GM19240 (cell line): ENCODE data around the gene ALDH1A3.

ENCODE experiments used
- DNase-seq: peaks from one replicate; pipeline ENCODE4 v3.0.0; 2011; ENCODE audit warnings: low spot score; ENCODE audit not compliant: insufficient read length

The ALDH1A3 gene

DNA sequence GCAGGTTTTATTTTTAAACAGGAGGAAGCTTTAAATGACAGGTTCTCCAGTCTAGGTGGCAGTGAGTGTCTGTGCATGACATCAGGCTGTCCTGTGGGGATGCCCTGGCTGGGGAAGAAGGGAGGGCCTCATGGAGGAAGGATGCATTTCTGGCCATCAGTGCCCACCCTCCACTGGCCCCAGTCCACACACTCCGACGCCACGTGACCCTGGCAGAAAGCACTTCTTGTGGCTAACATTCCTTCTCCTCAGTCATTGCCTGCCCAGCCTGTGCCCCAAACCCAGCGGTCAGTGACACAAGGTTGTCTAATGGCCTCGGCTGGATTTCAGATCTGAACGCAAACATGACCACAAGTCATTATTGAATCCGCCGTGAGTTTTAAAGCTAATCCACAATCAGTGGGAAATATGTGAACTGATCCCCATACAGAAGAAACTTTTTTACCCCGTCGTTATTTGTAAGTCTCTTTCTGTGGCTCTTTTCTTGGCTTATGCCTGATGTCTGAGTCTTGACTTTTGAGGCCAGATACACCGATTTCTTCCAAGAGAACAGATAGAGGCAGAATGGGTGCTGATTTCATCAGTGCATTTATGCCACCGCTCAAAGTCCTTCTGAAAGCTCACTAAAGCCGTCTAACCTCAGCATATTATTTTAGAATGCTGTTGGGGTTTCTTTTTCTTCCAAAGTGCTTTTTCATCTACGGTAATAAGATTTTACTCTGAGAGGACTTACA lies 22.2 kb downstream of the ALDH1A3 start:
- no peak for DNase-seq

DNA sequence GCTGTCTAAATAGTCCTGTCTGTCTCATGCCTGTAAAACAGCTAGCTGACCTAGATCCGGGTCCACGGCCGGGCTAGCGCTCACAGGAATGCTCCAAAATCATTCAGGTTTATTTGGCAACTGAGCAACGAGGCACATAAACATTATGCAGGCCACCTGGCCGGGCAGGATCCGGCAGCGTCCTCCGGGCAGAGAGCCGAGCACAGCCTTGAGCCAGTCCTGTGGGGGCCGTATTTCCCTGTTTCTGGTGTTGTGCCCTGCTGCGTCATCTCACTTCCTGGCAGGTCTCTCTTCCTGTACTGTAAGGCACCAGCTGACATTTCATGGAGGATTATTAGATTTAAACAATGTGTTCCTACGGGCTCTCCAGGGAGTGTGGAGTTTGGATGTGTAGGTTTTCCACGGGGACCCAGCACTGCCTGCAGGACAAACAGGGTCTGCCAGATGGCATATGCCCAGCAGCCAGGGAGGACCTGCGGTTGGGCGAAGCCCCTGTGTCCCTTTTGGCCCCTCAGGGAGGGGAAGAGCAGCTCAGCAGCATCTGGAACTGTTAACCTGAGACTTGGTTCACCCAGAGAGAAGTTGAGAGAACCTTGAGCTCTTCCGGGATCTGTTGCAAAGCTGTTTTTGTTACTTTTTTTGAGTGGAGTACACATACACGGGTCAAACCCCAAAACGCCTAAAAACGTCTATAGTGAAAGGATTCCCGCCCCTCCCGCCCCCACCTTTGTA lies 23.0 kb downstream of the ALDH1A3 start:
- DNase-seq = no peak

DNA sequence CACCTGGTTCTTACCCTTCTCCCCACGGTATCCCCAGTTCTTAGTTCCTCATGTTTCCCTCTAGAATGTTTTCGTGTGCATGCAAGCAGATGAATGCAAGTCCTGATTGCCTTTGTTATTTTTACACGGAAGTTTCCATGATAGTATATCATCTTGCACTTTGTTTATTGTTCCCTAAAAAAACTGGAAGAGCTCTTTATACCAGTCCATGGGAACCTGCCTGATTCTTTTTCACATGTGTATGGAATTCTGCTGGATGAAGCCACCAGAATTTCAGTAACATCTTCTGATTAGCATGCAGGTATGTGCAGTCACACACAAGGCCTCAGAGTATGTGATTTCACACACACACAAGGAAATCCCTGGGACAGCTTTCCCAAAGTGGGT lies 23.5 kb downstream of the ALDH1A3 start:
- DNase-seq = no peak

DNA sequence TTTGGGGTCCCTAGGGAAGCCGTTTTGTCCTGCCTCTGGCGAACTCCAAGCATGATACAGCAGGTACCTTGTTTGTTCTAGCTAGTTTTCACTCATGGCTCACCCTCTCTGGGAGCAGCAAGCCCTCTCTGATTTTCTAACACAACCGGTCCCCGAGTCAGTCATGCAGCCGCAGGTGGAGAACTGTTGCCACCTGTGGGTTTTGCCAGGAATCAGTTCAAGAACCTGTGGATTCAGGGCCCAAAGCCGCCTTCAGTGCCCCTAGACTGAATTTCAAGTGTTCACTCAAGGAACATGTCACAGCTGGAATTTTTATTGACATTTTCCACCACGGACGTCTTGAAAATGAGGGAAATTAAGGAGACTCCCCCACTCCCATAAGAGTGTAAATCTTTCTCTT lies 26.2 kb downstream of the ALDH1A3 start:
- no peak for DNase-seq

DNA sequence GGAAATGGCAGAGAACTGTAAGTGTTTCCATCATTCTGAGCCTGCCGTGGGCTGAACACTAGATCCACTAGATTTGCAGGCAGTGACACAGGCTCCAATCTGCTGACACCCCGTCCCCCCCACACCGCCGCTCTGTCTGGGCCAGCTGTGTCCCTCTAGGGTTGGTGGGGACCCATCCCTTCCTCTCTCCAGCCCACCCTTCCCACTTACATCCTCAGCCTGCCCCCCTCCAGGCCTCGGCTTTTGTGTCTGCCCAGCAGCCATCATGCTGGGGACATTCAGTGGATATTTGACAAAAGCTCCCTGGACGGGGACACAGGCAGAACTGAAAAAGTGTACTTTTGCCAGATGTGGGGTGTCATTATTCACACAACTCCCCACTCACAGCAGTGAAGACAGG lies 28.8 kb downstream of the ALDH1A3 start:
- DNase-seq = no peak

DNA sequence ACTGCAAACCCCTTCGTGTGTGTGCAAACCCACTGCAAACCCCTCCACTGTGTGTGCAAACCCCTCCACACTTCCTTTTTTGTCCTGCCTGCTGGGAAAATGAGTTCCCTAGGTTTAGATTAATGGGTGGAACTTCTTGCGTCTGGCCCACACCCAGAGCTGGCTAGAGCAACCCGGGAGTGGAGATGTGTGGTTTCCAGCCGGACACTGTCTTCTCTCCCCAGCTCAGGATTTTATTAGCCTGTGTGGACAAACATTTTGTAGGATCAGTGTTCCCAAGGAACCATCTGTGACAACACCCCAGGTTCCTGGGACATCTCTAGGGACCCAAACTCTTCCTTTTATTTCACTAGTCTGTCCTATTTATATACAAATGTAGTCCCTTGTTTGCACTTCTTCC lies 29.9 kb downstream of the ALDH1A3 start:
- no peak for DNase-seq

DNA sequence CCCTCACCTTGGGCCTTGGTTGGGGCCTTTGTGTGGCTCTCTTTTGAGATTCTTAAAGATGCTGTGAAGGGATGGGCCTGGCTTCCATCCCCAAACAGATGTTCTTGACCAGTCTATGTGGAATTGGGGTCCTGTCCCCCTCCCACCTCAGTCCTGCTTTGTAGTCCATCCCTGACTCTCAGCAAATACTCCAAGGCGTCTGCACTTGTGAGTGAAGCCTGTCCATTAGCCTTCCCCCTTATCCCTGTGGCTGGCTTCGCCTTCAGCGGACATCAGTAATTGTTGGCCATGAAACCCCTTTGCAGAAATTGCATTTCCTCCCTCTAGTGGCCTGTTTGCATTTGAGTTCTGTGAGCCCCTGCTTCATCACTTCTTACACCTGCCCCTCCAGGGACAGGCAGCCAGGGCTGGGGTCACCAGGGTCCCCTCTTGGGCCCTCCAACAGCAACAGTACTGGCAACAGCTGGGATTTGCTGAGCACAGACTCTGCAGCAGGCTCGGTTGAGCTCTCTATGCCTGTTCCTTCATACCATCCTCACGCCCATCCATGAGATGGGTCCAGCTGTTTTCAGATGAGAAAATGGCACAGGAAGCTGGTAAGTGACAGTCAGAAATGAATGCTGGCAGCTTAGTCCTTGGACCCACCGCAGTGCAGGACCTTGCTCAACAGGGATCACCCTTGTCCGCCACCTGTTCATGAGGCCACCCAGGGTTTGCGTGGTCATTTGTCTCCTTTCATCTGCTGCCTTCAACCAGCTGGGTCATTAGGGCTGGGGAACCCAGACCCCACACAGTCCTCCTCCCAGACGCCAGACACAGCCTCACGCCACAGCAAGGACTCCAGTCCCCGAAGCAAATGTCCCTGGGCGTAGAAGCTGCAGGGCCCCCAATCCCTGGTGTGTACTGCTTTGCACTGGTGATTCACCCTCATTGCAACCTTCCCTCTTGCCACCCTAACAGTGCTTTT lies 30.6 kb downstream of the ALDH1A3 start:
- no peak for DNase-seq

DNA sequence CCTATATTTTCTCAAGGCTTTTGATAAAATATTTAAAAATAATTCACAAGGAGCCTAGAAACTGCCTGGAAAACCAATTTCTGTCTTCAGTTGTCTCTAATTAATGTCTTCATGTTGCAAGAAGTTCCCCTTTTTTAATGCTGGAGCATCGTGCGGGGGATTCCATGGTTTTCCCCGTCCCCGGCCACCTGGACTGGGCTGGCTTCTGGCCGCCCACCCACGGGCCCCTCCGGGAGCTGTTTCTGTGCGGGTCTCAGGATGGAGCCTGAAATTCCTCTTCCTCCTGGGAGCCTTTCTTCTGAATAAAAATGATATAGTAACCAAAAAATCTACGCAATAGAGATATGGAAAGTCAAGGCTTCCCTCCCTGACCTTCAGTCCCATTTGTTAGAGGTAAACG lies 31.5 kb downstream of the ALDH1A3 start:
- DNase-seq = no peak

DNA sequence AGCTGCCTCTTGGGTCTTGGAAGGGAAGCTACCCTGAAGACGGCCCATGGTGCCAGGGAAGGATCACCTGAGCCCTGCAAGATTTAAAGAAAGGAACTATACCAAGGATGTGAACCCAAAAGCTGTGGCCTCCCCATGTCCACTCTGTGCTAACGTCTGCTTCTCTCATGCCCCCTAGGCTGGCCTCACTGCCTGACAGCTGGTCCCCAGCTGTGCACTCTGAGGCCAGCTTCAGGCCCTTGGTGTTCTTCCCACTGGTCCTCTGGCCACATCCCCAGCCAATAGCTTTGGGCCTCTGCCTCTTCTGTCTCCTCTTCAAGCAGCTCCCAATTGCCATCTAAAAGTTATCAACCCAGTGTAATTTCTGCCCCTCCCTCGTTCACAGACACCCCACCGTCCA lies 34.3 kb downstream of the ALDH1A3 start:
- no peak for DNase-seq

DNA sequence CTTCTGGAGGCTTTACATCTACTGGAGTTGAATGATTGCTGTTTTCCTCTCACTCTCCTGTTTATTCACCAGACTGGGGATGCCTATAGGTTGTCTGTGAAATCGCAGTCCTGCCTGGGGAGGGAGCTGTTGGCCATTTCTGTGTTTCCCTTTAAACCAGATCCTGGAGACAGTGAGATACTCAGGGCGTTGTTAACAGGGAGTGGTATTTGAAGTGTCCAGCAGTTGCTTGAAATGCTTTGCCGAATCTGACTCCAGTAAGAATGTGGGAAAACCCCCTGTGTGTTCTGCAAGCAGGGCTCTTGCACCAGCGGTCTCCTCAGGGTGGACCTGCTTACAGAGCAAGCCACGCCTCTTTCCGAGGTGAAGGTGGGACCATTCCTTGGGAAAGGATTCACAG lies 35.2 kb downstream of the ALDH1A3 start:
- no peak for DNase-seq

DNA sequence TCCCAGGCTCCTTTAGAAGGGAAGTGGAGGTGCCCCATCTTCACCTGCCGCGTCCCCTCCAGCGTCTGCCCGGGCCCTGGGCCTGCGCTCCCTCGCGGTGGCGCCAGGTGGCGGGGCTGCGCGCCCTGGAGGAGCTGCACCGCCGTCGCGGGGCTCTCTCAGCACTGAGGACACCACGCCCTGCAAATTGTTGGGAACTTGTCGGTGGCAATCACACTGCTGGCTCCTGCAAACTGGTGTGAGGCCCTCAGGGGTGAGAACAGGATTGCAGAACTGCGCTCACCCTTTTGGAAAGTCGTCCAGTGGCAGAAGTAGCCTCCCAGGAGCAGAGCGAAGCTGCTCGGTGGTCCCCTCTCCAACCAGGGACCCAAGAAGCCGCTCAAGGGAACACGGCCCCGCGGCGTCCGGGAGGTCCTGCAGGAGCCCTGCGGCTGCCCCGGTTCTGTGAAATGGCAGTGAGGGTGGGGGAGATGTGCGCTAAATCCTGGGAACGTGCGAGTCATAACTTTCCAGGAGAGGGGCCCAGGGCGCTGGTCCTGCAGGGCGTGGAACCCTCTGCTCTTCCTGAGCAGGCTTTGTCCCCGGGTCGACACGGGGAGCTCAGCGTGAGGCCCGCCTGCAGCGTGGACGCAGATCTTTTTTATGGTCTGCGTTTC lies 38.5 kb downstream of the ALDH1A3 start:
- DNase-seq = peak; percentile 94

DNA sequence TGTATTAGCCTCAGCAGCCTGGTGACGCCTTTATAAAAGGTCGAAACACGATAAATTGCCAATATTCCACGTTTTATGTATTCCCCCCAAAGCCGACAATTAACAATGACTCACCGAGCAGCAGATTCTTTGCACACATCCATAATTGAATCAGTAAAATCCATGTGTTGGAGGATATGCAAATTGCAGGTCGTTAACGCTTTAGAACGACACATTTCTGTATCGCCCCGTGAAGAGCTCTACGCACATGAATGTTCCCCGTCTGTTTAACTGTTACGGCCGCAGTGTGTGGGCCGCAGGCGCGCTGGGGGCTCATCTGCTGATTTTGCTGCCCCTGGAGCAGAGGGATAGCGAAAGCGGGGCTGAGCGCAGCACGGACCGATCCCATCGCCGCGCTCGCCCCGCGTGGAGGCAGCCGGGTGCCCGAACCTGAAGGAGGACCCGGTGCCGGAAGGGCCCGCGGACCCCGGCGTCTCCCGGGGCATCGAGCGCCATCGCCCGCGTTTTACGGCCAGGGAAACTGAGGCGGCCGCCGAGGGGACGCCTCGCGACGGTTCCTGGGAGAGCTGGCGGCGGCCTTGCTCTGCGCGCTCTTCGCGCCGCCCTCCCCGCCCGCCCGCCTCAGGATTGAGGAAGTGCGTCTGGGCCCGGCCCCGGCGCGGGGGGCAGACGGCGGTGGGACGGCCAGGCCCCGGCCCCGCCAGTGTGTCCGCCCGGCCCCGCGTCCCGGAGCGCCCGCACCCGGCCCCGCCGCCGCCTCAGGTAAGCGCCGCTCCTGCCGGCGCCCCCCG lies 39.3 kb downstream of the ALDH1A3 start, which contains the start of gene LRRK1:
LRRK1 (plus strand) TSS at position 668 of the 791 bp plus-strand sequence. CDS start 5,276 bp downstream, outside the sequence.
- no peak for DNase-seq

DNA sequence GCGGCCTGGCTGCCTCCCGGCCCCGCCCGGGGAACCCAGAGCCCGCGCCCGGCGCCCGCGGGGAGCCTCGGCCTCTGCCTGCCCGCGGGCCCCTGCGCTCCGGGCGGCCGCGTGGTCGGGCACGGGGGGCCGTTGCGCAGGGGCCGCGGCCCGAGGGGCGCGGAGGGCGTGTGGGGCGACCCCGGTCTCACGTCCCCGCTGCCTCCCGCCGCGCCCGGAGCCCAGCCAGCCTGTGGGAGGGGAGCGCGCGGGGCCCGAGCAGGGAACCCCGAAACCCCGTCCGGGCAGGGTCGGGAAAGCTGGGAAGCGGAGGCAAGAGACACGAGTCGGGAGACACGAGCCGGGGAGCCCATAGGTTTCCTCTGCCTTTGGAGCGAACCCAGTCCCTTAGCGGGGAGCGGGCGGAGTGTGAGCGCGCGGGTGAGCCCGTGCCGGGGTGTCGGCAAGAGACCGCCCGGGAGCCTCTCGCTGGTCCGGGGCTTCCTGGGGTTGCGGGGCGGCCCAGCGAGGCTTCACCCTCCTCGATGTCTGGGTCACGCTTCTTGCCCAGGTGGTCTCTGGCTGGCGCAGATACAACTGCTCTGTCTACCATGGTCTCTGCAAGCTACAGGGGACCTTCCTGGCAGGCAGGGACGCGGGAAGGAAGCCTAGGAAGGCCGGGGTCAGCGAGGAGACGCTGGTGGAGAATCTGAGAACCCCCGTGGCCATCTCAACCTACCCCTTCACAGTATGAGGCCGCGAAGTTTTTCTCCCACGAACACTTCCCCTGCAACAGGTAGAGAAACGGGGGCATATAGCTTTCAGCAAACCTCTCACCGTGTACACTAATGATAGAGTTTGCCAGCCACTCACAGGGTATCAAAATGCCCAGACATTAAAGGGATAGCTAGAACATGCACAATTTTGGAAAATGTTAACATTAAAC lies 40.1 kb downstream of the ALDH1A3 start:
- DNase-seq = no peak

DNA sequence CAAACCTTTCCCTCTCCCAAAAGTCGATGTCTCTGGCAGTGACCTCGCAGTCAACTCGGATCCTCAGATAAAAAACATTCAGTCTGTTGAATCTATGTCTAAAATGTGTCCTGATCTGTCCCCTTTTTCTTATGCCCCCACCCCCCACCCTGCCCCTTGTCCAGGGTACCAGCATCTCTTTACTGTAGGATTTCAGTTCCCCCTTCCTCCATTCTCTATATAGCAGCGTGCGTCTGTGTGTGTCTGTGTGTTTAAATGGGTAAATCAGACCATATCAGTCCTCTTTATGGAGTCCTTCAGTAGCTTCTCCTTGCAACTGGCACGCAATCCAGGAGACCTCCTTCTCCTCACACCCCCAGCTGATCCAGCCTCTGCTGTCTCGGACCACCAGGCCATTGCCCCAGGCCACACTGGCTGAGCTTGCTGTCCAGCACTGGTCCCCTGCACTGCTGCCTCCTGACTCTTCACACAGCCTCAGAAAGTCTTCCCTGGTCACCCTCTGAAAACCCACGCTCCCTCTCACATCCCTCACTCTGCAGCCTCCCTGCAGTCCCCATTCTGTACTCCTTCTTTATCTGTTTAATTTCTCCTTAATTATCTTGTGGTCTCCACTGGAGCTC lies 41.0 kb downstream of the ALDH1A3 start:
- DNase-seq = no peak

DNA sequence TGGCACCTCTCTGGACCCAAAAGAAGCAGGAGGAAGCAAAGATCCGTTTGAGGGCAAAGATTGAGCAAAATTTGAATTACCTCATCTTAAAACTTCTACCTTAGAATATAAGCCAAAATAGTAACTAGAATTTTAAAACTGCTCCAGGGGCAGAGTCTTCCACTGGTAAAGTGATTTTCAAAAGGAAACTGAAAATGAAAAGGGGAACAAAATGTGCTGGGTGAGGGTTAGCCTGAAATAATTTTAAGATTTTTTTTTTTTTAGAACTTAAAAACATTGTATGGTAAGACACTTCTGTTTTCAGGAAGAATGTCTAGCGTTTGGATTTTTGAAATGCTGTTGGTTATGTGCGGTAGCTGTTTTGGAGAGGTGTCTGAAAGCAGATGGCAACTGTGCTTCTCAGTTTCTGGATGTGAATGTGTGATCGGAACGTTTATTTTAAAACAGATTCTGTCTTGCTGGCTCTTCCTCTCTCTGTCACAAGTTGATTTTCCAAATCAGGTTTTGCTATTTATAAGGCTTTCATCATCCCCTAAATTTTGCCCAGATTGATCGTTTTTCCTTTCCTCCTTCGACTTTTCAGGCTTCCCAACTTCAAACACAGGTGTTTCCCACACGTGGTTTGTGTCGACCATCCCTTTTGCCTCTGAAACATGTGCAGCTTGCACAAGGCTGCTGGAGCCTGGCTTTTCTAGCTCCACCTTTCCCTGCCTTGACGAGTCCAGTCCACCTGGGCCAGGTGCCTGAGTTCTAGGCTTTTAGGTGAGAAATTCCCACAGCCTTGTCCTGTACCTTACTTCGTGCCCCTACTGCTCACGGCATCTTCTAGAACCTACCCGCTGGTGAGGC lies 42.8 kb downstream of the ALDH1A3 start:
- DNase-seq = no peak

DNA sequence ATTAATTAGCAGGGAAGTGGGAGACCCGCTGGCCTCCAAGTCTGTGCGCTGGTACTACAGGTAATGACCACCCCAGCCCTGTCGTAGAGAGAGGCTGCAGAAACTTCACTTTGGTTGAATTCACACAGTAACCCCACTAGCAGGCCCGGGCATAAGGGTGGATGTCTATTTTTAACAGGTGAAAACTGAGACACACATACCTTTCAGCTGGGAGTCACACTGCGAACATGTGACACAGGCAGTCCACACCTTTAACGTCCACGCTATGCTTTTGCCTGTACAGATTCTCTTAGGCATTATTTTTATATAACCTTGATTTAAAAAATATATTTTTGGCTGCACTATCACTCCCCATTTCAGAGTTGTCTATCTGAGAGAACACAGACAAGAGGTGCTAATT lies 43.4 kb downstream of the ALDH1A3 start:
- no peak for DNase-seq

DNA sequence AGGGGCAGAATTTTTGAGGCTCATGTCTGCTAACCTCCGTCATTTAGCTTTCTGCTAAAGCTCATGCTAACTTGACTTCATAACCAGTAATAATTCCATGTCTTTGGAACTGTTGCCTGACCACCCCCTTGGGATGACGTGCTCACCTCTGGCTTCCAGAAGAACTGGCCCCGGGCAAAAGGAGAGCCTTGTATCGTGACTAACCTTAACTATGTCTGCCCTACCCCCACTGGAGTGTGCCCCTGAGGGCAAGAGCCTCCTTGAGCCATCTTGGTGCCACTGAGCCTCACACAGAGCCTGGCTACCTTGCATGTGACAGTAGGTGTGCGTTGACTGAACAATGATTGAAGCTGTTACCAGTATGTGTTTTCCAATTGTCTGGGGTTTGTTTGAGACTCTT lies 44.3 kb downstream of the ALDH1A3 start:
- DNase-seq = no peak

DNA sequence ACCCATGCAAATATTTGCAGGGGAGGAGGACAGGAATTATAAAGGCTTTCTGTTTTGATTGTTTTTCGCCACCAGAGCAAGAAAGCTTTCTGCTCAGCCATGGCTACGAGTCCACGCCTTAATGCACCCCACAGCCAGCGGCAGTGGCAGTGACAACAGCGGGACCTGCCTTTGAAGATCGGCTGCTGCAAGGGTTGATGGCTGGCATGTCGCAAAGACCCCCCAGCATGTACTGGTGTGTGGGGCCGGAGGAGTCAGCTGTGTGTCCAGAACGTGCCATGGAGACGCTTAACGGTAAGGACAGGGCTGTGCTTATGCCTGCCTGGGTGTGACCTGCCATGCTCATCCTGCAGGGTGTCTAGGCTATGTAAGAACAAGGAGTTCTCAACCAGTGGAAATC lies 44.8 kb downstream of the ALDH1A3 start:
- no peak for DNase-seq
